MM.1S (cell line): ENCODE data around the gene MED16.

ENCODE experiments used
- DNase-seq: peaks from one replicate; pipeline ENCODE4 v3.0.0-alpha.2; 2015
- H2AFZ ChIP-seq: fragments of 300-600 bp; sonication (generic); 2 replicates; pipeline ENCODE4 v1.6.0; 2016; ENCODE audit warnings: antibody characterized with exemption, low read length
- H3F3A ChIP-seq: fragments of 300-600 bp; sonication (generic); 2 replicates; pipeline ENCODE4 v1.6.1; 2016; ENCODE audit warnings: mild to moderate bottlenecking, antibody characterized with exemption, low read length, moderate library complexity, mixed read lengths; ENCODE audit not compliant: insufficient read depth
- H3K27ac ChIP-seq: fragments of 300-600 bp; sonication (generic); 2 replicates; pipeline ENCODE4 v1.5.1; 2016; ENCODE audit warnings: mild to moderate bottlenecking, low read length
- H3K27me3 ChIP-seq: fragments of 300-600 bp; sonication (generic); replicated peaks from 2 replicates; pipeline ENCODE4 v1.6.0; 2016; ENCODE audit warnings: low read length; ENCODE audit not compliant: insufficient read depth
- H3K36me3 ChIP-seq: fragments of 300-600 bp; sonication (generic); replicated peaks from 2 replicates; pipeline ENCODE4 v1.6.1; 2016; ENCODE audit warnings: mild to moderate bottlenecking, low read length, mixed read lengths; ENCODE audit not compliant: insufficient read depth
- H3K4me1 ChIP-seq: fragments of 300-600 bp; sonication (generic); 2 replicates; pipeline ENCODE4 v1.6.1; 2016; ENCODE audit warnings: low read length, mixed read lengths
- H3K4me2 ChIP-seq: fragments of 300-600 bp; sonication (generic); 2 replicates; pipeline ENCODE4 v1.6.0; 2016; ENCODE audit warnings: low read depth, low read length
- H3K4me3 ChIP-seq: fragments of 300-600 bp; sonication (generic); 2 replicates; pipeline ENCODE4 v1.5.1; 2016; ENCODE audit warnings: low read length, mixed read lengths
- H3K79me2 ChIP-seq: fragments of 300-600 bp; sonication (generic); 2 replicates; pipeline ENCODE4 v1.6.1; 2016; ENCODE audit warnings: mixed run types, low read length, mixed read lengths
- H3K9ac ChIP-seq: fragments of 300-600 bp; sonication (generic); 2 replicates; pipeline ENCODE4 v1.6.1; 2016; ENCODE audit warnings: low read length, mixed read lengths
- H3K9me2 ChIP-seq: fragments of 300-600 bp; sonication (generic); replicated peaks from 2 replicates; pipeline ENCODE4 v1.6.1; 2016; ENCODE audit warnings: mild to moderate bottlenecking, low read length, mixed read lengths; ENCODE audit not compliant: insufficient read depth
- H3K9me3 ChIP-seq: fragments of 300-600 bp; sonication (generic); replicated peaks from 2 replicates; pipeline ENCODE4 v1.6.1; 2016; ENCODE audit warnings: mild to moderate bottlenecking, low read length, mixed read lengths; ENCODE audit not compliant: insufficient read depth
- H4K20me1 ChIP-seq: fragments of 300-600 bp; sonication (generic); 2 replicates; pipeline ENCODE4 v1.6.1; 2016; ENCODE audit warnings: mild to moderate bottlenecking, low read length, moderate library complexity, mixed read lengths; ENCODE audit not compliant: insufficient read depth
- CTCF ChIP-seq: fragments of 300-600 bp; sonication (generic); IDR thresholded peaks from 2 replicates; pipeline ENCODE4 v1.5.1; 2016; ENCODE audit warnings: antibody characterized with exemption, low read length, mixed read lengths
- EZH2 ChIP-seq: fragments of 300-600 bp; sonication (generic); optimal IDR thresholded peaks from 2 replicates; pipeline ENCODE3; 2017; ENCODE audit warnings: low read depth, mild to moderate bottlenecking, antibody characterized with exemption, low read length, mixed read lengths
- EZH2phosphoT487 ChIP-seq: fragments of 300-600 bp; sonication (generic); IDR thresholded peaks from 2 replicates; pipeline ENCODE4 v1.6.1; 2018; ENCODE audit warnings: antibody characterized with exemption, low read length

MED16 gene

GRCh38 chr19:868458-869244, 24.3 kb downstream of the MED16 start:
- H3K9me2 ChIP-seq, result no peaks in the 10 kb centered on the region
- no peaks in the 10 kb centered on the region for H3K36me3 ChIP-seq
- no peak for DNase-seq
- no peaks in the 10 kb centered on the region for H3K79me2 ChIP-seq
- no peak overlapping the region for H3K9ac ChIP-seq
- no peak overlapping the region for H3K4me3 ChIP-seq
- TF ChIP-seq EZH2phosphoT487, result no peak
- no peak for TF ChIP-seq CTCF
- no peak for TF ChIP-seq EZH2
- 0 out of 2 replicates have a peak, but pooled peaks cover 3% of the 10 kb centered on the region for H4K20me1 ChIP-seq
- no peak overlapping the region for H3K27ac ChIP-seq
- H3K4me1 ChIP-seq, result 0 out of 2 replicates have a peak, but pooled peaks cover 7% of the 10 kb centered on the region
- no peak overlapping the region for H2AFZ ChIP-seq
- peaks cover 14% of the 10 kb centered on the region for H3F3A ChIP-seq
- no peaks in the 10 kb centered on the region for H3K27me3 ChIP-seq
- H3K9me3 ChIP-seq, result no peaks in the 10 kb centered on the region
- no peak overlapping the region for H3K4me2 ChIP-seq

- no peak overlapping the region for H3K27ac ChIP-seq
- peaks cover 10% of the 10 kb centered on the region for H3K4me1 ChIP-seq
- H3K27me3 ChIP-seq, result no peaks in the 10 kb centered on the region
- H3F3A ChIP-seq, result peaks cover 14% of the 10 kb centered on the region
- H3K9ac ChIP-seq, result no peak overlapping the region
- no peaks in the 10 kb centered on the region for H3K9me3 ChIP-seq
- no peak overlapping the region for H3K4me2 ChIP-seq
- H3K4me3 ChIP-seq, result no peak overlapping the region
- TF ChIP-seq CTCF (no peak), EZH2 (no peak), EZH2phosphoT487 (no peak)
- H3K36me3 ChIP-seq, result no peaks in the 10 kb centered on the region
- 0 out of 2 replicates have a peak, but pooled peaks cover 3% of the 10 kb centered on the region for H4K20me1 ChIP-seq
- no peak for DNase-seq
- H3K9me2 ChIP-seq, result no peaks in the 10 kb centered on the region
- H2AFZ ChIP-seq, result no peak overlapping the region
- H3K79me2 ChIP-seq, result no peaks in the 10 kb centered on the region
Observed at GRCh38 chr19:867855-868457, 25.0 kb downstream of the MED16 start.

- no peak overlapping the region for H2AFZ ChIP-seq
- peaks cover 10% of the 10 kb centered on the region for H3K4me1 ChIP-seq
- H3K9me3 ChIP-seq, result no peaks in the 10 kb centered on the region
- H3F3A ChIP-seq, result peaks cover 11% of the 10 kb centered on the region
- H3K36me3 ChIP-seq, result no peaks in the 10 kb centered on the region
- no peak overlapping the region for H3K27ac ChIP-seq
- no peak overlapping the region for H3K9ac ChIP-seq
- DNase-seq, result no peak
- no peak overlapping the region for H3K4me3 ChIP-seq
- H3K79me2 ChIP-seq, result no peaks in the 10 kb centered on the region
- no peak overlapping the region for H3K4me2 ChIP-seq
- 0 out of 2 replicates have a peak, but pooled peaks cover 3% of the 10 kb centered on the region for H4K20me1 ChIP-seq
- no peaks in the 10 kb centered on the region for H3K9me2 ChIP-seq
- H3K27me3 ChIP-seq, result no peaks in the 10 kb centered on the region
- TF ChIP-seq EZH2 (no peak), EZH2phosphoT487 (no peak), CTCF (no peak)
Observed at GRCh38 chr19:867301-867793, 25.6 kb downstream of the MED16 start.
